GM12892 (cell line): ENCODE data around the gene RASL12.
A peak's percentile ranks its signal among the peaks of the same experiment; 100 is the strongest.
"Not testable (repeated sequence)": the region's sequence is repeated elsewhere in the genome, so short reads cannot be mapped to it uniquely, and the experiment has no call there.

ENCODE experiments used
- DNase-seq: peaks from one replicate; pipeline ENCODE4 v3.0.0; 2011; ENCODE audit not compliant: insufficient read length
- FAIRE-seq: peaks from 2 replicates; lab custom pipeline; 2011; peaks lifted over from hg19 to GRCh38; lab: Jason Lieb, UNC
- POLR2A ChIP-seq: IDR thresholded peaks from 2 replicates; pipeline ENCODE4 v1.6.1; 2011; ENCODE audit warnings: low read depth, low read length, control low read depth
- POLR2AphosphoS5 ChIP-seq: IDR thresholded peaks from 2 replicates; pipeline ENCODE4 v1.6.1; 2011; ENCODE audit warnings: low read depth, low read length, control low read depth
- TAF1 ChIP-seq: IDR thresholded peaks from 2 replicates; pipeline ENCODE4 v1.6.1; 2011; ENCODE audit warnings: low read depth, mild to moderate bottlenecking, control low read depth, low read length, borderline replicate concordance

RASL12 gene

DNA sequence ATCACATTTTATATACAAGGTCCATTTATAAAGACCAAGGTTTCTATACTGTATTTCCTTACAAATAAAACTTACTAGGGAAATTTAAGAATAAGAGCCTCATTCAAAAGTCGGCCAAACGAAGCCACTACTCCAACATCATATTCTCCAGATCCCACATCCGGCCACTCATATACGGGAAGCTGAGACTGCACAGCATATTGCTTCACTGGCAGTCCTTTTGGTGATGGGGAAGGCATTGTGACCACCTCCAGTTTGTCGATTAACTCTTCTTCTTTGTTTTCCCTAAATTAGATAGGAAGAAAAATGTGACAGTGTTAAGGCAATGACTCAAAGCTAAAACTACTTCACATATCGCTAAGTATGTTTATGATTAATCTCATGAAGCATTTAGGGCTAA is 41.0 kb downstream of the RASL12 start:
- DNase-seq: no peak
- no peak for FAIRE-seq
- no peak for TF ChIP-seq POLR2AphosphoS5
- no peak for TF ChIP-seq POLR2A
- no peak for TF ChIP-seq TAF1

DNA sequence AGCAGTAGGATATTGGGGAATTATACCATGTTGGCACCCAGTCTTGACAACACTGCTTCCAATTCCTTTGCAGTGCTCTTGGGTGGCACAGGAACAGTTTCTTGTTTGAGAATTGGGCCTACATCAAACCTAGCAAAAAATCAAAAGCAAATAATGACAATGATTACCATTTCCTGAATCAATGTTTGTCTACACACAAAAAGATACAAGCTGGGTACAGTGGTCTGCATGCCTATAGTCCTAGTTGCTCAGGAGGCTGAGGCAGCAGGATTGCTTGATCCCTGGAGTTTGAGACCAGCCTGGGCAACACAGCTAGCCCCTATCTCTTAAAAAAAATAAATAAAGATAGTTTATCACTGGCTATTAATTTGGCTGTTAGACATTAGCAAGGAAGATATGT is 46.3 kb downstream of the RASL12 start:
- no peak for FAIRE-seq
- TF ChIP-seq POLR2AphosphoS5 (no peak), POLR2A (no peak), TAF1 (no peak)
- no peak for DNase-seq

DNA sequence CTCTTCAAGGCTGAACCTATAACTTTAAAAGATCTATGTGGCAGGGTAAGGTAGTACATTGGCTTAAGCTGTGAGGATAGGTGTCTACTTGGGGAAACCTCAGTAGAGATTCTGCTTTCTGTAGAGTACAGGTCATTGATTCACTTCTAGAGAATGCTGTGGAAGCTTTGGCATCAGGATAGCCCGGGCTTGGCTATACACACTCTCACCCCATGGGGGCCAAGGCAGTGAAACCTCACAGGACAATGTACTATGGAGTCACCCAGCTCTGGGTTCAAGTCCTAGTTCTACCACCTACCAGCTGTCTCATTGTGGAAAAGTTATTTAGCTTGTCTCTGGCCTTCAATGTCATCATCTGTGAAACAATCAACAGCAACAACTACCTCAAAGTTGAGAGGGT is 47.4 kb downstream of the RASL12 start:
- peak; percentile 40 for FAIRE-seq
- no peak for TF ChIP-seq POLR2AphosphoS5
- TF ChIP-seq POLR2A: no peak
- no peak for TF ChIP-seq TAF1
- no peak for DNase-seq

DNA sequence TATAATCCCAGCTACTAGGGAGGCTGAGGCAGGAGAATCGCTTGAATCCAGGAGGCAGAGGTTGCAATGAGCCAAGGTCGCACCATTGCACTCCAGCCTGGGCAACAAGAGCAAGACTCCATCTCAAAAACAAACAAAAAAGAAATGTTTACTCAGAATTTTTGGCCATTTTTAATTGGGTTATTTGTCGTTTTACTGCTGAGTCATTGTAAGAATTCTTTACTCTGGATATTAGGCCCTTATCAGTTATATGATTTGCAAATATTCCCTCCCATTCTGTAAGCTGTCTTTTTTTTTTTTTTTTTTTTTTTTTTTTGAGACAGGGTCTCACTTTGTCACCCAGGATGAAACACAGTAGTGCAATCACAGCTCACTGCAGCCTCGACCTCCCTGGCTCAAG is 56.6 kb downstream of the RASL12 start:
- not testable (repeated sequence) for DNase-seq, FAIRE-seq

DNA sequence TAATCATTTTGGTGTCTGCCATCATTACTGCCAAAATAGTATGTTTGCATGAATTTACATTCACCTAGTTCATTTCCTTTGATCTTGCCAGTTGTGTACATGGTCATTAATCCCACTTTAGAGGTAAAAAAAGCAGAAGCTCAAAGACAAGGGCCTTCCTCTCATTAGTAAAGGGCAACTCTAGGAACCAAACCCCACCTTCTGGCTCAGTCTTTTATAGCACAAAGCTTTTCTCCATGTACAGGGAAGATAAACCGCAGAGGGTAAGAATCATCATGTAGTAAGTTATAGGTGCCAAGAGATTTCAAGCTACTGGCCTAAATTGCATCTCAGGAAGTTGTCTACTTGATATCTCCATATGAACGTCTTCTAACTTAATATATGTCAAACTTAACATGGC is 58.8 kb downstream of the RASL12 start:
- FAIRE-seq (peak; percentile 42), DNase-seq (no peak)
- TF ChIP-seq POLR2AphosphoS5: no peak
- TF ChIP-seq POLR2A: no peak
- TF ChIP-seq TAF1: no peak

DNA sequence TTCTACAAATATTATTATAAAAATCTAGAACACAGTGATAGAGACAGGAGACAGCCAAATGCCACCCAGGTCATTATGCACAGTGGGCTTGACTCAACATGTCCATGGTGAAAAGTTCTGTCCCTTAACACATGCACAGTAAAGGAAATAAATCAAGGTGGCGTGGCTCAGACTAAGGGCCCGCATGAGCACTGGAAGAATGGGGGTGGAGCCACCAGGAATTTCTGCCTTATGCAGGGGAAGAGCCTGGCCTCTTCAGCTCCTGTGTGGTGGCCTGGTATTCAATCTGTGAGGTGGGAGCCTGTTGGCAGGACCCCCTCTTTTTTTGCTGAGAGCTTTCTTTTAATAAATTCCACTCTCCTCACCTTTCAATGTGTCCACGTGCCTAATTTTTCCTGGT is 60.9 kb downstream of the RASL12 start:
- TF ChIP-seq POLR2AphosphoS5 (no peak), POLR2A (no peak), TAF1 (no peak)
- FAIRE-seq (no peak), DNase-seq (no peak)

DNA sequence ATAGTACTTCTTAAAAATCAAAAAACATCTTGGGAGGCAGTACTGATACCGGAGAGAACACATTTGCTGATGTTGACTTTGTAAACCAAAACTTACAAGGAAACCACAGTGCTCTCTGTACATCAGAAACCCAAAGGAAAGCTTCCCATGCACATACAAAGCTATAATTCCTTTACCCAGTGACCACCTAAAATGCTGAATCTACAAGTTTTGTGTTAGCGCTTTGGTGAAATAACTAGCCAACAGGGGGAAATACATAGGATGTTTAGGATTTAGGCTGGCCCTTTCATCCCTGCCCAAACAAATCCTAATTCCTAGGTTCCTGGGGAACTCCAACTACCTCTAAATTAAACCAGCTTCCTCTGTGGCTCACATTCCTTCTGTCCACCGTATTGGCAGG is 62.8 kb downstream of the RASL12 start:
- FAIRE-seq (no peak), DNase-seq (no peak)
- TF ChIP-seq POLR2A (no peak), TAF1 (no peak), POLR2AphosphoS5 (no peak)
